ENCODE measurements around the gene AACS. TPM values are rescaled to one million over a fixed set of nuclear protein-coding genes. Genes with fewer than 3 reads are reported as not detected.

Gene AACS
- total RNA-seq, 3 donors from 2014 or later (not counting 1 experiment from before 2014, with no cell fraction given): 14.6 to 20.4 (median 18.1) TPM

DNA sequence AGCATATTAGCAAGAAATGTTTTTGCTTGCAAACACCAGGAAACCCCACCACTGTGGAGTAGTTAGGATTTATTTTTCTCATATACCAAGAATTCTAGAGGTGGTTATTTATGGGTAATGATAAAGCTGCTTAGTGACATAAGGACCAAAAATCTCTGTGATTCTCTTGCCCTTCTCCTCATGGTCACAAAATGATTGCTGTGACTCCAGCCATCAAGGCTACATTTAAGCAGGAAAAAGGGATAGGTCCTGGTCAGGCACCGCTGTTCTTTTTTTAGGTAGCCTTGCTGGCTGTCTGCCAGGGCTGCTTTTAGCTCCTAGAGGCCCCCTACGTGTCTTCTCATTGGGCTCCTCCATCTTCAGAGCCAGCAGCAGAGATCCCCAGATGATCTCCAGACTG lies 104.2 kb downstream of the AACS start:
- intact Hi-C loops (cut with micrococcal nuclease): no loop called here
- TF ChIP-seq, protein P1, sequence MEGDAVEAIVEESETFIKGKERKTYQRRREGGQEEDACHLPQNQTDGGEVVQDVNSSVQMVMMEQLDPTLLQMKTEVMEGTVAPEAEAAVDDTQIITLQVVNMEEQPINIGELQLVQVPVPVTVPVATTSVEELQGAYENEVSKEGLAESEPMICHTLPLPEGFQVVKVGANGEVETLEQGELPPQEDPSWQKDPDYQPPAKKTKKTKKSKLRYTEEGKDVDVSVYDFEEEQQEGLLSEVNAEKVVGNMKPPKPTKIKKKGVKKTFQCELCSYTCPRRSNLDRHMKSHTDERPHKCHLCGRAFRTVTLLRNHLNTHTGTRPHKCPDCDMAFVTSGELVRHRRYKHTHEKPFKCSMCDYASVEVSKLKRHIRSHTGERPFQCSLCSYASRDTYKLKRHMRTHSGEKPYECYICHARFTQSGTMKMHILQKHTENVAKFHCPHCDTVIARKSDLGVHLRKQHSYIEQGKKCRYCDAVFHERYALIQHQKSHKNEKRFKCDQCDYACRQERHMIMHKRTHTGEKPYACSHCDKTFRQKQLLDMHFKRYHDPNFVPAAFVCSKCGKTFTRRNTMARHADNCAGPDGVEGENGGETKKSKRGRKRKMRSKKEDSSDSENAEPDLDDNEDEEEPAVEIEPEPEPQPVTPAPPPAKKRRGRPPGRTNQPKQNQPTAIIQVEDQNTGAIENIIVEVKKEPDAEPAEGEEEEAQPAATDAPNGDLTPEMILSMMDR (IDR thresholded peaks at IDR 0.05): no peak
- no peaks in the 10 kb centered on the region for H3K4me1 Mint-ChIP-seq
- H3K4me3 ChIP-seq (ENCODE audit: low read length): no peak overlapping the region
- DNase-seq: no peak
- no peak overlapping the region for H3K4me3 Mint-ChIP-seq
- H3K4me1 ChIP-seq (ENCODE audit: control insufficient read depth, insufficient read depth, low read length): no peaks in the 10 kb centered on the region
- H3K27ac ChIP-seq (ENCODE audit: low read length): no peak overlapping the region
- no peaks in the 10 kb centered on the region for H3K36me3 Mint-ChIP-seq
- no peaks in the 10 kb centered on the region for H3K27me3 ChIP-seq (ENCODE audit: control insufficient read depth, insufficient read depth, low read length)
- H3K27me3 Mint-ChIP-seq (ENCODE audit: low read depth in 2 of 2): peaks cover 10 to 13% of the 10 kb centered on the region in 2 donors
- no peaks in the 10 kb centered on the region for H3K9me3 Mint-ChIP-seq
- no peak for ATAC-seq
- H3K36me3 ChIP-seq (ENCODE audit: control insufficient read depth, insufficient read depth, low read length): no peaks in the 10 kb centered on the region
- no peaks in the 10 kb centered on the region for H3K9me3 ChIP-seq (ENCODE audit: control insufficient read depth, insufficient read depth, low read length)
- no peak overlapping the region for H3K27ac Mint-ChIP-seq
- WGBS (ENCODE audit: insufficient coverage): 68% methylated on average over 2 of the region's 2 CpGs

DNA sequence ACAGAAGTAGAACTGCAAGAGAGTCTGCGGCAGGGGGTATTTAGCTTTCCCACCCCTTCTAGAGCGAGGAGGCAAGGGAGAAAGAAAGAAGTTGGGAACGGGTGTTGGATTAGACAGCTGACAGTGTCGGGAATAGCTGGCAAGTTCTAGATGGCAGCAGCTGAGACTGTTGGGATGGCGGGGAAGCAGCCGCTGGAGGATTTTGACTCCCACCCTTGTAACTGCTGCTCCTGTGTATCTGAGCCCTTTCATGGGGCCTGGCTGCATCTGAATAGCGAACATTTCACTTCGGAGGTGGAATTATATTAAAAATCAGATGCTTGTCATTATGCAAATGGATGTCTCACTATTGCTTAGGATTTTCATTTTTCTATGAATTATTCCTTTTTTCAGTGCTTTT lies 104.6 kb downstream of the AACS start:
- Histone ChIP-seq H3K9me3 (ENCODE audit: control insufficient read depth, insufficient read depth, low read length) (no peaks in the 10 kb centered on the region), H3K4me1 (ENCODE audit: control insufficient read depth, insufficient read depth, low read length) (no peaks in the 10 kb centered on the region), H3K27me3 (ENCODE audit: control insufficient read depth, insufficient read depth, low read length) (no peaks in the 10 kb centered on the region), H3K36me3 (ENCODE audit: control insufficient read depth, insufficient read depth, low read length) (no peaks in the 10 kb centered on the region), H3K27ac (ENCODE audit: low read length) (no peak overlapping the region), H3K4me3 (ENCODE audit: low read length) (no peak overlapping the region)
- 89% methylated on average over 7 of the region's 8 CpGs for WGBS (ENCODE audit: insufficient coverage)
- H3K9me3 Mint-ChIP-seq: no peaks in the 10 kb centered on the region
- DNase-seq: no peak
- no peaks in the 10 kb centered on the region for H3K36me3 Mint-ChIP-seq
- no peak overlapping the region for H3K27ac Mint-ChIP-seq
- no peaks in the 10 kb centered on the region for H3K4me1 Mint-ChIP-seq
- peaks cover 10 to 13% of the 10 kb centered on the region in 2 donors for H3K27me3 Mint-ChIP-seq (ENCODE audit: low read depth in 2 of 2)
- TF ChIP-seq, protein P1 (IDR thresholded peaks at IDR 0.05): no peak
- no peak for ATAC-seq
- no peak overlapping the region for H3K4me3 Mint-ChIP-seq
- intact Hi-C loops (cut with micrococcal nuclease): no loop called here

DNA sequence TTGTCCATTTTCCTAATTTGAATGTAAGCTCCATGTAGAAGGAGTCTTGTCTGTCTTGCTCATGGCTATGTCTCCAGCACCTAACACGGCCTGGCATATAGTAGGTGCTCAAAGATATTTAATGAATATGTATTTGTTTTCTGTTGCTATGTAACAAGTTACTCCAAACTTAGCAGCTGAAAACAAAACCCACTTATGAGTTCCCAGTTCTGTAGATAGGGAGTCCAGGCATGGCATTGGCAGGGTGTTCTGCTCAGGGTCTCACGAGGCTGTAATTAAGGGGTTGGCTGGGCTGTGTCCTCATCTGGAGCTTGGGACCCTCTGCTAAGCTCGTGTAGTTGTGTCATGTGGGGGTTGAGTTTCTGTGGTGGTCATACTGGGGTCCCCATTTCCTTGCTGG lies 106.0 kb downstream of the AACS start:
- Histone ChIP-seq H3K4me1 (ENCODE audit: control insufficient read depth, insufficient read depth, low read length) (no peaks in the 10 kb centered on the region), H3K27me3 (ENCODE audit: control insufficient read depth, insufficient read depth, low read length) (no peaks in the 10 kb centered on the region), H3K4me3 (ENCODE audit: low read length) (no peak overlapping the region), H3K9me3 (ENCODE audit: control insufficient read depth, insufficient read depth, low read length) (no peaks in the 10 kb centered on the region), H3K27ac (ENCODE audit: low read length) (no peak overlapping the region), H3K36me3 (ENCODE audit: control insufficient read depth, insufficient read depth, low read length) (no peaks in the 10 kb centered on the region)
- no peaks in the 10 kb centered on the region for H3K36me3 Mint-ChIP-seq
- H3K27ac Mint-ChIP-seq: no peak overlapping the region
- intact Hi-C loops (cut with micrococcal nuclease): no loop called here
- H3K4me3 Mint-ChIP-seq: no peak overlapping the region
- TF ChIP-seq, protein P1 (IDR thresholded peaks at IDR 0.05): no peak
- H3K27me3 Mint-ChIP-seq (ENCODE audit: low read depth in 2 of 2): peaks cover 18 to 19% of the 10 kb centered on the region in 2 donors
- no peaks in the 10 kb centered on the region for H3K4me1 Mint-ChIP-seq
- no peak for DNase-seq
- no peaks in the 10 kb centered on the region for H3K9me3 Mint-ChIP-seq
- 64% methylated on average over 3 of the region's 3 CpGs for WGBS (ENCODE audit: insufficient coverage)
- ATAC-seq: no peak

DNA sequence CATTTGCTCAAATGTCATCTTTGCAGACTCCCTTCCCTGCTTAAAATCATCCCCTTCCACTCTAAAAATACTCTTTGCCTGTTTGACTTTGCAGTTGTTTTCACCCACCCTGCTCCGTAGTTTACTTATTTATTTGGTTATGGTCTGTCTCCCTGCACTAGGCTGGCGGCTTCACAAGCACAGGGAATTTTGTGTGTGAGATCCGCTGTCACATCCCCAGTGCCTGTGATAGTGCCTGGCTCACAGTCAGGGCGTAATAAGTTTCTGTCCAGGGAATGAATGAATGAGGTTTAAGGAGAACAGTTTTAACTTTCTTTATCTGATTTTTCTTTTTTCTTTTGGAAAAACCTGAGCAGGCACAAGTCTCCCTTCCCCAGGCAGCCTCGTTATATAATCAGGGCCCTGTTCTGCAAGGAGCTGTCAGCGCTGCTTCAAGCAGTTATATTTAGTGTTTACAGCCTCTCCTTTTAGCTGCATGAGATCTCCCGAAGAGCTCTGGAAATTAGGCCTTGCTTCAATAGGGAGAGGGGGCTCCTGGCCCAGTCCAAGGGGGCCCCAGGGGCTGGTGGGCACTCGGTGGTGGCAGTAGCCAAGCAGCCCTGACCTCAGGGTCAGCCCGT lies 107.1 kb downstream of the AACS start:
- DNase-seq (no peak), ATAC-seq (no peak)
- no peak overlapping the region for H3K4me3 ChIP-seq (ENCODE audit: low read length)
- Mint-ChIP-seq H3K36me3 (no peaks in the 10 kb centered on the region), H3K4me3 (no peak overlapping the region), H3K27me3 (ENCODE audit: low read depth in 2 of 2) (peaks cover 19 to 24% of the 10 kb centered on the region in 2 donors), H3K27ac (no peak overlapping the region), H3K9me3 (no peaks in the 10 kb centered on the region), H3K4me1 (no peaks in the 10 kb centered on the region)
- no peaks in the 10 kb centered on the region for H3K4me1 ChIP-seq (ENCODE audit: control insufficient read depth, insufficient read depth, low read length)
- no peaks in the 10 kb centered on the region for H3K36me3 ChIP-seq (ENCODE audit: control insufficient read depth, insufficient read depth, low read length)
- intact Hi-C loops (cut with micrococcal nuclease): no loop called here
- H3K9me3 ChIP-seq (ENCODE audit: control insufficient read depth, insufficient read depth, low read length): no peaks in the 10 kb centered on the region
- H3K27ac ChIP-seq (ENCODE audit: low read length): no peak overlapping the region
- TF ChIP-seq, protein P1 (IDR thresholded peaks at IDR 0.05): no peak
- 89% methylated on average over 9 of the region's 9 CpGs for WGBS (ENCODE audit: insufficient coverage)
- no peaks in the 10 kb centered on the region for H3K27me3 ChIP-seq (ENCODE audit: control insufficient read depth, insufficient read depth, low read length)

Data from natural killer cell (primary cell).